ENCODE measurements around the gene FBXL22. TPM values are rescaled to one million over a fixed set of nuclear protein-coding genes. Genes with fewer than 3 reads are reported as not detected.

The FBXL22 gene
- total RNA-seq, 6 experiments from 2014 or later, result 0.26 to 0.56 (median 0.44) TPM; not detected in 2

GRCh38 chr15:63604281-63604680 lies 7.1 kb downstream of the FBXL22 start:
- ATAC-seq (no peak), DNase-seq (no peak)
- Histone ChIP-seq H3K4me3 (no peak overlapping the region), H3K9me3 (no peaks in the 10 kb centered on the region), H3K27me3 (no peaks in the 10 kb centered on the region), H3K4me1 (peaks cover 0 to 12% (median 0%) of the 10 kb centered on the region in 4 donors), H3K36me3 (peaks cover 0 to 21% (median 2%) of the 10 kb centered on the region in 4 donors), H3K27ac (no peak overlapping the region)
- WGBS (ENCODE audit: insufficient coverage, low coverage, low lambda C conversion rate, missing lambda C conversion rate), result 100% methylated on average over 1 of the region's 2 CpGs
- TF ChIP-seq CTCF (IDR thresholded peaks at IDR 0.05) (no peak), POLR2A (IDR thresholded peaks at IDR 0.05) (no peak)
- intact Hi-C loops (cut with DNase I), result no loop called here

GRCh38 chr15:63605036-63605435 lies 7.8 kb downstream of the FBXL22 start:
- Histone ChIP-seq H3K4me3 (no peak overlapping the region), H3K4me1 (peaks cover 0 to 12% (median 2%) of the 10 kb centered on the region in 4 donors), H3K36me3 (peaks cover 0 to 22% (median 4%) of the 10 kb centered on the region in 4 donors), H3K9me3 (no peaks in the 10 kb centered on the region), H3K27me3 (no peaks in the 10 kb centered on the region), H3K27ac (no peak overlapping the region)
- WGBS (ENCODE audit: insufficient coverage, low coverage, low lambda C conversion rate, missing lambda C conversion rate), result 100% methylated on average over 2 of the region's 3 CpGs
- TF ChIP-seq CTCF (IDR thresholded peaks at IDR 0.05) (no peak), POLR2A (IDR thresholded peaks at IDR 0.05) (no peak)
- DNase-seq, result no peak
- no peak for ATAC-seq
- intact Hi-C loops (cut with DNase I), result no loop called here

GRCh38 chr15:63605816-63606215 lies 8.6 kb downstream of the FBXL22 start:
- Histone ChIP-seq H3K36me3 (peaks cover 0 to 22% (median 4%) of the 10 kb centered on the region in 4 donors), H3K4me3 (no peak overlapping the region), H3K27ac (no peak overlapping the region), H3K4me1 (peaks cover 0 to 12% (median 2%) of the 10 kb centered on the region in 4 donors), H3K9me3 (no peaks in the 10 kb centered on the region), H3K27me3 (no peaks in the 10 kb centered on the region)
- 47% methylated on average over 3 of the region's 7 CpGs for WGBS (ENCODE audit: insufficient coverage, low coverage, low lambda C conversion rate, missing lambda C conversion rate)
- TF ChIP-seq CTCF (IDR thresholded peaks at IDR 0.05) (no peak), POLR2A (IDR thresholded peaks at IDR 0.05) (no peak)
- intact Hi-C loops (cut with DNase I), result no loop called here
- no peak for DNase-seq
- ATAC-seq, result peak in 2 of 4 donors; percentile 7 to 28

- ATAC-seq (no peak), DNase-seq (no peak)
- Histone ChIP-seq H3K9me3 (no peaks in the 10 kb centered on the region), H3K4me3 (no peak overlapping the region), H3K27me3 (no peaks in the 10 kb centered on the region), H3K36me3 (peaks cover 0 to 22% (median 4%) of the 10 kb centered on the region in 4 donors), H3K4me1 (peaks cover 0 to 12% (median 2%) of the 10 kb centered on the region in 4 donors), H3K27ac (no peak overlapping the region)
- intact Hi-C loops (cut with DNase I), result no loop called here
- WGBS (ENCODE audit: insufficient coverage, low coverage, low lambda C conversion rate, missing lambda C conversion rate), result 72% methylated on average over 2 of the region's 2 CpGs
- no peak for TF ChIP-seq CTCF (IDR thresholded peaks at IDR 0.05)
These were observed 9.1 kb downstream of the FBXL22 start for GRCh38 chr15:63606308-63606707.

GRCh38 chr15:63608989-63609388 lies 11.8 kb downstream of the FBXL22 start:
- peaks cover 0 to 6% (median 2%) of the 10 kb centered on the region in 4 donors for H3K4me1 ChIP-seq
- intact Hi-C loops (cut with DNase I), result no loop called here
- H3K36me3 ChIP-seq, result peaks cover 0 to 31% (median 4%) of the 10 kb centered on the region in 4 donors
- H3K27me3 ChIP-seq, result no peaks in the 10 kb centered on the region
- H3K4me3 ChIP-seq, result no peak overlapping the region
- no peak for TF ChIP-seq CTCF (IDR thresholded peaks at IDR 0.05)
- ATAC-seq (no peak), DNase-seq (no peak)
- WGBS (ENCODE audit: insufficient coverage, low coverage, low lambda C conversion rate, missing lambda C conversion rate), result 87% methylated on average over 15 of the region's 15 CpGs
- no peaks in the 10 kb centered on the region for H3K9me3 ChIP-seq
- H3K27ac ChIP-seq, result no peak overlapping the region

Data from right lobe of liver (tissue), 6 donors.